Measurements from ENCODE around the gene MYO1F. TPM values are rescaled to one million over a fixed set of nuclear protein-coding genes. Genes with fewer than 3 reads are reported as not detected.

Gene MYO1F
- total and polyA plus RNA-seq, 2 donors (not counting 1 experiment from before 2014, with no cell fraction given): 76.3 to 126 TPM

DNA sequence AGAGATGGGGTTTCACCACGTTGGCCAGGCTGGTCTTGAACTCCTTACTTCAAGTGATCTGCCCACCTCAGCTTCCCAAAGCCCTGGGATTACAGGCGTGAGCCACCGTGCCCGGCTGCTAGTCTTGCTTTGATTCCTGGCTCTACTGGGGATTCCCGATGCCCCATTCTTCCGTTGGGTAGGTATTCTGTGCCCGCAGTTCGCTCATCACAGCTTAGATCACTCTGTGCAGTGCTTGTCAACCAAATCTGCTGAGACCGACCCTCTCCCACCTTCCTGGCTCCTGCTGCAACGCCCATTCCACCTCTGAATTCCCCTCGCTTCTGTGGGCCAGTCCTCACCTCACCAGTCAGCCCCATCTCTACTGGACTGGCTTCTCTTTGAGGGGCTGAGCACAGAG lies 58.7 kb downstream of the MYO1F start:
- no peak overlapping the region for H3K4me3 ChIP-seq (ENCODE audit: control extremely low read depth in 1 of 5, extremely low read depth in 1 of 5, insufficient read depth in 1 of 5, low read depth in 2 of 5, low read length in 4 of 5)
- no peaks in the 10 kb centered on the region for H4K20me1 ChIP-seq (ENCODE audit: control insufficient read depth, insufficient read depth, low read length, poor library complexity, severe bottlenecking)
- 88% methylated on average over 9 of the region's 11 CpGs for WGBS (ENCODE audit: insufficient coverage)
- H3K9ac ChIP-seq (ENCODE audit: low read length): no peak overlapping the region
- Mint-ChIP-seq H3K4me1 (peaks cover 24% of the 10 kb centered on the region), H3K27ac (peak overlapping the region; percentile 72), H3K27me3 (no peaks in the 10 kb centered on the region), H3K9me3 (ENCODE audit: insufficient read depth) (no peaks in the 10 kb centered on the region), H3K4me3 (no peak overlapping the region)
- no peak for ATAC-seq (ENCODE audit: low read depth)
- peaks cover 0 to 19% of the 10 kb centered on the region in 2 experiments for H3K36me3 ChIP-seq (replicated peaks in 1 of 2; ENCODE audit: control extremely low read depth in 1 of 2, control insufficient read depth in 1 of 2, extremely low read depth in 1 of 2, insufficient read depth in 2 of 2, low read length in 1 of 2)
- no peaks in the 10 kb centered on the region for H3K9me3 ChIP-seq (ENCODE audit: control extremely low read depth in 1 of 3, control insufficient read depth in 2 of 3, insufficient read depth in 1 of 3, low read length in 2 of 3)
- no peak overlapping the region for H2AFZ ChIP-seq (ENCODE audit: insufficient read depth, low read depth, low read length, poor library complexity, severe bottlenecking)
- no peak for DNase-seq
- ChIA-PET POLR2A (interaction anchor here (0.6 to 1.0 kb wide), 2 partner anchors 37 to 249 kb away, joined by 3 to 5 read pairs; no protein-coding TSS in a partner anchor), CTCF (interaction anchor here (0.8 kb wide), 1 partner anchor 12 kb away, joined by 3 read pairs; no protein-coding TSS in a partner anchor)
- no peak overlapping the region for H3K27ac ChIP-seq (ENCODE audit: low read length in 2 of 2)
- H3K79me2 ChIP-seq (ENCODE audit: control insufficient read depth, insufficient read depth, low read length): peaks cover under 1% of the 10 kb centered on the region
- peaks cover 8 to 26% of the 10 kb centered on the region in 2 donors for H3K4me1 ChIP-seq (ENCODE audit: control insufficient read depth in 2 of 2, insufficient read depth in 2 of 2, low read length in 2 of 2)
- TF ChIP-seq, protein P1, sequence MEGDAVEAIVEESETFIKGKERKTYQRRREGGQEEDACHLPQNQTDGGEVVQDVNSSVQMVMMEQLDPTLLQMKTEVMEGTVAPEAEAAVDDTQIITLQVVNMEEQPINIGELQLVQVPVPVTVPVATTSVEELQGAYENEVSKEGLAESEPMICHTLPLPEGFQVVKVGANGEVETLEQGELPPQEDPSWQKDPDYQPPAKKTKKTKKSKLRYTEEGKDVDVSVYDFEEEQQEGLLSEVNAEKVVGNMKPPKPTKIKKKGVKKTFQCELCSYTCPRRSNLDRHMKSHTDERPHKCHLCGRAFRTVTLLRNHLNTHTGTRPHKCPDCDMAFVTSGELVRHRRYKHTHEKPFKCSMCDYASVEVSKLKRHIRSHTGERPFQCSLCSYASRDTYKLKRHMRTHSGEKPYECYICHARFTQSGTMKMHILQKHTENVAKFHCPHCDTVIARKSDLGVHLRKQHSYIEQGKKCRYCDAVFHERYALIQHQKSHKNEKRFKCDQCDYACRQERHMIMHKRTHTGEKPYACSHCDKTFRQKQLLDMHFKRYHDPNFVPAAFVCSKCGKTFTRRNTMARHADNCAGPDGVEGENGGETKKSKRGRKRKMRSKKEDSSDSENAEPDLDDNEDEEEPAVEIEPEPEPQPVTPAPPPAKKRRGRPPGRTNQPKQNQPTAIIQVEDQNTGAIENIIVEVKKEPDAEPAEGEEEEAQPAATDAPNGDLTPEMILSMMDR (IDR thresholded peaks at IDR 0.05): no peak
- TF ChIP-seq EZH2 (IDR thresholded peaks at IDR 0.05; ENCODE audit: borderline replicate concordance, insufficient read depth, low read depth, low read length, poor library complexity, severe bottlenecking): no peak
- no peak overlapping the region for H3K4me2 ChIP-seq (replicated peaks; ENCODE audit: low read depth, low read length, poor library complexity, severe bottlenecking)
- H3K27me3 ChIP-seq (replicated peaks in 1 of 4; ENCODE audit: control extremely low read depth in 1 of 4, control insufficient read depth in 3 of 4, insufficient read depth in 4 of 4, low read length in 3 of 4): no peaks in the 10 kb centered on the region
- intact Hi-C loops (cut with micrococcal nuclease): no loop called here

DNA sequence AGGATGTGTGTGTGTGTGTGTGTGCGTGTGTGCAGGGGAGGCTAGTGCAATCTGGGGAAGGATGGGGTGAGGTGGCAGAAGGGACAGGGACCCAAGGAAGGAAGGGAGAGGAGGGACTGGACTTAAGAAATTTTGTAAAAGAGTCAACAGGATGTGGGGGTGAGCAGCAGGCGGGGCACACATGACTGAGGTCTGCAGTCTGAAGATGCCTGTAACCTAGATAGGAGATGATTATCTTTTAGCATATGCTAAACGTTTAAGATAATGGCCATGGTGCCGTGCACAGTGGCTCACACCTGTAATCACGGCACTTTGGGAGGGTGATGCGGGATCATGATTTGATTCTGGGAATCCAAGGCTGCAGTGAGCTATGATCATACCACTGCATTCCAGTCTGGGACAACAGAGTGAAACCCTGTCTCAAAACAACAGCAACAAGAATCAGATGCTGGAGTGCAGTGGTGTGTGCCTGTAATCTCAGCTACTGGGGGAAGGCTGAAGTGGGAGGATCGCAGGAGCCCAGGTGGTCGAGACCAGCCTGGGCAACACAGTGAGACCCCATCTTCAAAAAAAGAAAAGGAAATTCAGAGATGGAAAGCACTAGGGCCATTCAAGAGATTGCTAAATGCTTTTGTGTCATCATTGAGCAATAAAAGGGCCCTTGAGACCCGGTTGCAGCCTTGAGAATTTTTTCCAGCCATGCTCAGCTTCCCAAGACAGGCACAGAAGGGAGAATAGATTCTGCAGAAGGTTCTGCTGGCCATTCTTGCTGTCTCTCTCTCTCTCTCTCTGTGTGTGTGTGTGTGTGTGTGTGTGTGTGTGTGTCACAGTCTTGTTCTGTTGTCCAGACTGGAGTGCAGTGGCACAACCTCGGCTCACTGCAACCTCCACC lies 59.4 kb downstream of the MYO1F start:
- intact Hi-C loops (cut with micrococcal nuclease): no loop called here
- CTCF ChIA-PET: interaction anchor here (0.8 kb wide), 1 partner anchor 11 kb away, joined by 3 read pairs; no protein-coding TSS in a partner anchor
- POLR2A ChIA-PET: interaction anchor here (0.6 kb wide), 2 partner anchors 83 to 248 kb away, joined by 3 to 4 read pairs; no protein-coding TSS in a partner anchor
- no peaks in the 10 kb centered on the region for H4K20me1 ChIP-seq (ENCODE audit: control insufficient read depth, insufficient read depth, low read length, poor library complexity, severe bottlenecking)
- no peaks in the 10 kb centered on the region for H3K9me3 ChIP-seq (ENCODE audit: control extremely low read depth in 1 of 3, control insufficient read depth in 2 of 3, insufficient read depth in 1 of 3, low read length in 2 of 3)
- 41% methylated on average over 8 of the region's 10 CpGs for WGBS (ENCODE audit: insufficient coverage)
- peak overlapping the region; percentile 37 for H2AFZ ChIP-seq (ENCODE audit: insufficient read depth, low read depth, low read length, poor library complexity, severe bottlenecking)
- Mint-ChIP-seq H3K4me1 (peaks cover 26% of the 10 kb centered on the region), H3K9me3 (ENCODE audit: insufficient read depth) (no peaks in the 10 kb centered on the region), H3K4me3 (peak overlapping the region; percentile 24), H3K27me3 (no peaks in the 10 kb centered on the region), H3K27ac (peak overlapping the region; percentile 71)
- peaks cover 0 to 15% of the 10 kb centered on the region in 2 experiments for H3K36me3 ChIP-seq (replicated peaks in 1 of 2; ENCODE audit: control extremely low read depth in 1 of 2, control insufficient read depth in 1 of 2, extremely low read depth in 1 of 2, insufficient read depth in 2 of 2, low read length in 1 of 2)
- peak overlapping the region; percentile 44 for H3K4me2 ChIP-seq (replicated peaks; ENCODE audit: low read depth, low read length, poor library complexity, severe bottlenecking)
- no peaks in the 10 kb centered on the region for H3K27me3 ChIP-seq (replicated peaks in 1 of 4; ENCODE audit: control extremely low read depth in 1 of 4, control insufficient read depth in 3 of 4, insufficient read depth in 4 of 4, low read length in 3 of 4)
- H3K9ac ChIP-seq (ENCODE audit: low read length): peak overlapping the region; percentile 34
- peaks cover 4% of the 10 kb centered on the region for H3K79me2 ChIP-seq (ENCODE audit: control insufficient read depth, insufficient read depth, low read length)
- H3K4me3 ChIP-seq (ENCODE audit: control extremely low read depth in 1 of 5, extremely low read depth in 1 of 5, insufficient read depth in 1 of 5, low read depth in 2 of 5, low read length in 4 of 5): peak overlapping the region in 1 of 5 experiments; percentile 6
- ATAC-seq (ENCODE audit: low read depth) (no peak), DNase-seq (no peak)
- peaks cover 15 to 34% of the 10 kb centered on the region in 2 donors for H3K4me1 ChIP-seq (ENCODE audit: control insufficient read depth in 2 of 2, insufficient read depth in 2 of 2, low read length in 2 of 2)
- no peak overlapping the region for H3K27ac ChIP-seq (ENCODE audit: low read length in 2 of 2)
- TF ChIP-seq, protein P1 (IDR thresholded peaks at IDR 0.05): no peak
- no peak for TF ChIP-seq EZH2 (IDR thresholded peaks at IDR 0.05; ENCODE audit: borderline replicate concordance, insufficient read depth, low read depth, low read length, poor library complexity, severe bottlenecking)

Measured in B cell (primary cell).